ENCODE results near the gene KRTAP9-1.
A peak's percentile ranks its signal among the peaks of the same experiment; 100 is the strongest.

Gene KRTAP9-1

DNA sequence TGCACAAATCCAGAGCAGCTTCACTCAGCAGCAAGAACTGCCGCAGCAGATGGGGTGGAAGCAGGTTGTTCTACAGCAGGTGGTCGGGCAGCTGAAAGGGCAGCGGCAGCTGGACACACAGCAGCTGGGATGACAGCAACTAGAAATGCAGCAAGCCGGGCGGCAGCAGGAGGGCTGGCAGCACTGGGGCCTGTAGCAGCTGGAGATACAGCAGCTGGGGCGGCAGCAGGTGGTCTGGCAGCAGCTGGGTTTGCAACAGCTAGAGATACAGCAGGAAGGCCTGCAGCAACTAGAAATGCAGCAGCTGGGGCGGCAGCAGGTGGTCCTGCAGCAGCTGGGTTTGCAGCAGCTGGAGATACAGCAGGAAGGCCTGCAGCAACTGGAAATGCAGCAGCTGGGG lies 22.1 kb upstream of the KRTAP9-1 start:
- no peak for DNase-seq (ENCODE audit: low read depth, low spot score)
- ChIA-PET POLR2A (no interaction called here), CTCF (no interaction called here)
- H3K4me3 ChIP-seq (ENCODE audit: low read depth, low read length): no peak overlapping the region
- TF ChIP-seq, protein P1, sequence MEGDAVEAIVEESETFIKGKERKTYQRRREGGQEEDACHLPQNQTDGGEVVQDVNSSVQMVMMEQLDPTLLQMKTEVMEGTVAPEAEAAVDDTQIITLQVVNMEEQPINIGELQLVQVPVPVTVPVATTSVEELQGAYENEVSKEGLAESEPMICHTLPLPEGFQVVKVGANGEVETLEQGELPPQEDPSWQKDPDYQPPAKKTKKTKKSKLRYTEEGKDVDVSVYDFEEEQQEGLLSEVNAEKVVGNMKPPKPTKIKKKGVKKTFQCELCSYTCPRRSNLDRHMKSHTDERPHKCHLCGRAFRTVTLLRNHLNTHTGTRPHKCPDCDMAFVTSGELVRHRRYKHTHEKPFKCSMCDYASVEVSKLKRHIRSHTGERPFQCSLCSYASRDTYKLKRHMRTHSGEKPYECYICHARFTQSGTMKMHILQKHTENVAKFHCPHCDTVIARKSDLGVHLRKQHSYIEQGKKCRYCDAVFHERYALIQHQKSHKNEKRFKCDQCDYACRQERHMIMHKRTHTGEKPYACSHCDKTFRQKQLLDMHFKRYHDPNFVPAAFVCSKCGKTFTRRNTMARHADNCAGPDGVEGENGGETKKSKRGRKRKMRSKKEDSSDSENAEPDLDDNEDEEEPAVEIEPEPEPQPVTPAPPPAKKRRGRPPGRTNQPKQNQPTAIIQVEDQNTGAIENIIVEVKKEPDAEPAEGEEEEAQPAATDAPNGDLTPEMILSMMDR (IDR thresholded peaks at IDR 0.05; ENCODE audit: insufficient read depth, low read length, missing control alignments): no peak

DNA sequence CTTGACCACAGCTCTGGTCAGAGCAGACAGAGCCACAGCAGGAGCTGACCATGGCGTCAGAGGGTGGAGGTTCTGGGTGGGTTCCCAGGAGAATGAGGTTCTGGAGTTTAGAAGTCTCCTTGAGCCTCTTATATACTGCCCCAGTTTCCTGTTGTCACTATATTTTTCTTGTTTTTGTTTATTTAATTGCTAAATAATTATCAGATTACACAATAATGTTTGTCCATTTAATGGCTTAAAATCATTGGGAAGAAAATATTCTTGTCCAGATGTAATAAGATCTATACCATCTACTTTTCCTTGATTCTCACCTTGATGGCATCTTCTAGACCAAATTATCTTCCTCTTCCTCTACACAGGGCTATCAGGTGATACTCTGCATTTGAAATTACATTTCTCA lies 21.6 kb upstream of the KRTAP9-1 start, which contains the start of gene KRTAP4-3:
KRTAP4-3 (minus strand) TSS at position 101 of the 400 bp plus-strand sequence; CDS start at position 52, 49 bp downstream.
- POLR2A ChIA-PET: no interaction called here

DNA sequence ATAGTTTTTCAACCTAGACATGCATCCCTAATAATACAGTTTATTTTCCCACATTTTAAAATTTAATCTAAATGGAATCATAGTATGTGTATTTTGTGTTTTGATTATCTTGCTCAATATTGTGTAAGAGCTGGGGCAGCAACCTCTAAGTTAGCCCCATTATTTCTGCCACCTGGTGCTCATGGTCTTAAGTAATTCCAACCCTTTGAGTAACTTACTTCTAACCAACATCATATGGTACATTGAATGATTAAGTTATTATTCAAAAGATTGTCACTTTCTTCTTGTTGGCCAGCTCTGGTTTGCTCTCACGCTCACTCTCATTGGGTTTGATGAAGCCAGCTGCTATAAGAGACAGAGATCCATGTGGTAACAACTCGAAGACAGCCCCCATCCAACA lies 17.8 kb upstream of the KRTAP9-1 start:
- TF ChIP-seq, protein P1 (IDR thresholded peaks at IDR 0.05; ENCODE audit: insufficient read depth, low read length, missing control alignments): no peak
- no peak overlapping the region for H3K4me3 ChIP-seq (ENCODE audit: low read depth, low read length)
- CTCF ChIA-PET: no interaction called here
- POLR2A ChIA-PET: no interaction called here
- DNase-seq (ENCODE audit: low read depth, low spot score): no peak

More for the DNA sequence above, 21.6 kb upstream of the KRTAP9-1 start, which contains the start of gene KRTAP4-3:
- CTCF ChIA-PET: no interaction called here
- TF ChIP-seq, protein P1 (IDR thresholded peaks at IDR 0.05; ENCODE audit: insufficient read depth, low read length, missing control alignments): no peak
- no peak for DNase-seq (ENCODE audit: low read depth, low spot score)
- no peak within 1 kb of the TSS for H3K4me3 ChIP-seq (ENCODE audit: low read depth, low read length)

DNA sequence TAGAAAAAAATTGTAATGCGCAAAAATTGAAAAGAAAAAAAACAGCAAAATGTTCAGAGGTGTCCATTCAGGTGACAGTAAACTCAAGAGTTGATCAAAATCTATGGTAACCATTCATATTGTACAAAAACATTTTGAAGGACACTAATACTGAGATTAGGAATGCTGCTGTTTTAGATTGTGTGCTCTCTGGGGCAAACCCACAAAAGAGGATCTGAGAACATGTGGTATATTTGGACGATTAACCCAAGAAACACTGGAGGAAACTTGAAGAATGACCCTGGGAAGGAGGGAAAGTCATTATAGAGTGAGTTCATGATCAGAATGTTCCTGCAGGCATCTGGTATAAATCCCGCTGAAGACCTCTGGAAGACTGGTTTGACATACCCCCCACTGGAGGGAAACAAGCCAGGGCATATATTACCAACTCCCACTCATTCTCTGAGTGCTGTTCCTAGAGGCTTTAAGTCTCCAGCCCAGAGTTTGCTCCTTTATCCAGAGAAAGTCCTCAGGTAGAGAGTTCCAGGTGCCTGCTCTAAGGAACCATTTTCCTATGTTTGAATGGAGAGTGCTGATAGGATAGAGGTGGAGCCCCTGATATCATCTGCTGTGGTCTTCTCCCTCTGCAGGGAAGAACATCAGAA lies 12.8 kb upstream of the KRTAP9-1 start:
- TF ChIP-seq, protein P1 (IDR thresholded peaks at IDR 0.05; ENCODE audit: insufficient read depth, low read length, missing control alignments): no peak
- DNase-seq (ENCODE audit: low read depth, low spot score): no peak

DNA sequence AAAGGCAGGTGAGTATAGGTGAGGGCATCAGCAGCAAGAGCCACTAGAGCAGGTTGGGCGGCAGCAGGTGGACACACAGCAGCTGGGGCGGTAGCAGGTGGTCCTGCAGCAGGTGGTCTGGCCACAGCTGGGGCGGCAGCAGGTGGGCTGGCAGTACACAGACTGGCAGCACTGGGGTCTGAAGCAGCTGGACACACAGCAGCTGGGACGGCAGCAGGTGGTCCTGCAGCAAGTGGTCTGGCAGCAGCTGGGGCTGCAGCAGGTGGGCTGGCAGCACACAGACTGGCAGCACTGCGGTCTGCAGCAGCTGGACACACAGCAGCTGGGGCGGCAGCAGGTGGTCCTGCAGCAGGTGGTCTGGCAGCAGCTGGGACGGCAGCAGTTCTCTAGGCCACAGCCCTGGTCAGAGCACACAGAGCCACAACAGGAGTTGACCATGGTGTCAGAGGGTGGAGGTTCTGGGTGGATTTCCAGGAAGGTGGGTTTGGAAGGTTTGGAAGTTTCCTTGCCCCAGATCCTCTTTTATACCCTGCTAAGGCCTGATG lies 11.9 kb upstream of the KRTAP9-1 start, which contains the start of gene KRTAP4-2:
KRTAP4-2 (minus strand) TSS at position 495 of the 545 bp plus-strand sequence; CDS start at position 438, 57 bp downstream.
- ChIA-PET POLR2A (no interaction called here), CTCF (interaction anchor here (1.8 kb wide), 1 partner anchor 10 kb away, joined by 5 read pairs; no protein-coding TSS in a partner anchor)
- TF ChIP-seq, protein P1 (IDR thresholded peaks at IDR 0.05; ENCODE audit: insufficient read depth, low read length, missing control alignments): no peak
- H3K4me3 ChIP-seq (ENCODE audit: low read depth, low read length): no peak within 1 kb of the TSS
- DNase-seq (ENCODE audit: low read depth, low spot score): no peak

More for the DNA sequence above, 12.8 kb upstream of the KRTAP9-1 start:
- POLR2A ChIA-PET: no interaction called here
- CTCF ChIA-PET: interaction anchor here (1.1 to 1.8 kb wide), 2 partner anchors 10 to 472 kb away, joined by 4 to 5 read pairs; no protein-coding TSS in a partner anchor
- H3K4me3 ChIP-seq (ENCODE audit: low read depth, low read length): no peak overlapping the region

DNA sequence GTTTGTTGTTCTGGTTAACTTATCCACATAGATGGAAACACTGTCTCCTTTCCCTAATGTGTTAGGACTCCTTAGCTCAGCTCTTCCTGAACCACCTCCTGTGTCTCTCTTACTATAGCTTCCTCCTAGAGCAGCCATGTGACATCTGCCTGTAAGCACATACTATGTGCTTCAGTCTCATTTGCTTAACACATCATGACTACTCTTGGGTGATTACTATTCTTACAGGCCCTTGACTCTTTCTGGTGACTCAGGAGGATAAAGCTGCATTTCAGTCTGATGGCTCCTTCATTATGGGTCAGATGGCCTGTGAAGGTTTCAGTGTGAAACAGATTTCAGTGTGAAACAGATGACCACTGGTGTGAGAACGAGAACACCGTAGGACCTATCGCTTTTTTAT lies 11.3 kb upstream of the KRTAP9-1 start:
- CTCF ChIA-PET: interaction anchor here (1.8 kb wide), 1 partner anchor 9 kb away, joined by 5 read pairs; no protein-coding TSS in a partner anchor
- no peak overlapping the region for H3K4me3 ChIP-seq (ENCODE audit: low read depth, low read length)
- POLR2A ChIA-PET: interaction anchor here (0.9 kb wide), 1 partner anchor 17 kb away, joined by 3 read pairs; no protein-coding TSS in a partner anchor
- TF ChIP-seq, protein P1 (IDR thresholded peaks at IDR 0.05; ENCODE audit: insufficient read depth, low read length, missing control alignments): no peak
- peak; percentile 14 for DNase-seq (ENCODE audit: low read depth, low spot score)

Measured in AG04449 (cell line).